K562 (cell line): Measurements from ENCODE around the gene NOCT.

Source experiments
- ELK1 ChIP-seq: sonication (generic); formaldehyde crosslinking; IDR thresholded peaks from 2 replicates; pipeline ENCODE4 v1.8.1; 2022; ENCODE audit warnings: missing genetic modification reagents
- MTA3 ChIP-seq: fragments of 450-650 bp; formaldehyde crosslinking; IDR thresholded peaks from 2 replicates; pipeline ENCODE4 v1.6.1; 2017; ENCODE audit warnings: mild to moderate bottlenecking, borderline replicate concordance
- POLR2A ChIP-seq: fragments of 450-650 bp; conservative IDR thresholded peaks from 2 replicates; pipeline ENCODE4 v1.6.1; 2016
- ZFP36 ChIP-seq: fragments of 150-350 bp; IDR thresholded peaks from 2 replicates; pipeline ENCODE4 v1.6.1; 2018; ENCODE audit warnings: low read length, low read depth; ENCODE audit not compliant: partially characterized antibody
- TF ChIP-seq, protein P1 (sequence below): fragments of 250-450 bp; sonication (Bioruptor Pico); IDR thresholded peaks from 2 replicates; pipeline ENCODE4 v1.4.0; 2020
- TF ChIP-seq, protein P2 (sequence below): sonication (generic); formaldehyde crosslinking; IDR thresholded peaks from 2 replicates; pipeline ENCODE4 v1.8.1; 2023; ENCODE audit warnings: mild to moderate bottlenecking, missing genetic modification reagents, moderate library complexity
- TF ChIP-seq, protein P3 (sequence below): fragments of 450-650 bp; IDR thresholded peaks from 2 replicates; pipeline ENCODE4 v1.6.1; 2018; ENCODE audit not compliant: partially characterized antibody

DNA sequence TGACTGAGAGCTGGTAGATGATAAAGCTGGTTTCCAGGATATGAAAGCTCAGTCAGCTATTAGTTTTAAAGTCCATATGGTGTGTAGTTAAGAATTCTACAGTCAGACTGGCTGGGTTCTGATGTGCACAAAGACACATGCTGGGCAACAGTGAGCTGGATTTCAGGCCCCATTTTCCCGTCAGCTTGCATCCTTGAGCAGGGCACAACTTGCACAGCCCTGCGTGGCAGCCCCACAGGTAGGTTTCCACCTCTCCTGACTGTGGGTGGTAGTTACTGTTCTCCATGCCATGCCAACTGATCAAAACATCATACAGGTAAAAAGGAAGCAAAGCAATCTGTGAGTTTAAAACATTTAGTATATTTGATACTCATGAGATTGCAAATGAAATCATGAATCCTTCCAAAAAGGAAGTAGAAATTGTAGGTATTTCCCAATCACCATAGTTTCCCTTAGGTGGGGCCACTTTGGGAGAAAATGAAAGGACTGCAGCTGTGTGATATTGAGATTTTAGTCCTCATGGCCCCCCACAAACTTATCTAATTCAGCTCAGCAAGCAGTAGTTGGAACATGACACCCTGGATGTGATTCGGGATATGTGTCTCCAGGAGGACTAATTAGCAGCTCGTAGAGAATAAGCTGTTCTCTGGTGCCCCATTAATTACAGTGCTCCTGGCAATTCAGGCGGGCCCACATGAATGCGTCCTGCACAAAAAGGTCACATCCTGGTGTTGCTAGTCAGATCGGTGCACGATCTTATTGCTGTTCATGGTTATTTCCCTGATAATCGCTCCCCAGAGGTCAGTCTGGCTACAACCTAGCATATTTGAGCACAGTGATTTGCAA is 42.4 kb upstream of the NOCT start:
- TF ChIP-seq, protein P1, sequence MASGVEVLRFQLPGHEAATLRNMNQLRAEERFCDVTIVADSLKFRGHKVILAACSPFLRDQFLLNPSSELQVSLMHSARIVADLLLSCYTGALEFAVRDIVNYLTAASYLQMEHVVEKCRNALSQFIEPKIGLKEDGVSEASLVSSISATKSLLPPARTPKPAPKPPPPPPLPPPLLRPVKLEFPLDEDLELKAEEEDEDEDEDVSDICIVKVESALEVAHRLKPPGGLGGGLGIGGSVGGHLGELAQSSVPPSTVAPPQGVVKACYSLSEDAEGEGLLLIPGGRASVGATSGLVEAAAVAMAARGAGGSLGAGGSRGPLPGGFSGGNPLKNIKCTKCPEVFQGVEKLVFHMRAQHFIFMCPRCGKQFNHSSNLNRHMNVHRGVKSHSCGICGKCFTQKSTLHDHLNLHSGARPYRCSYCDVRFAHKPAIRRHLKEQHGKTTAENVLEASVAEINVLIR (CRISPR knock-in tag) = no peak
- TF ChIP-seq ELK1 (CRISPR knock-in tag) (no peak), POLR2A (no peak), MTA3 (no peak), ZFP36 (no peak)
- TF ChIP-seq, protein P2, sequence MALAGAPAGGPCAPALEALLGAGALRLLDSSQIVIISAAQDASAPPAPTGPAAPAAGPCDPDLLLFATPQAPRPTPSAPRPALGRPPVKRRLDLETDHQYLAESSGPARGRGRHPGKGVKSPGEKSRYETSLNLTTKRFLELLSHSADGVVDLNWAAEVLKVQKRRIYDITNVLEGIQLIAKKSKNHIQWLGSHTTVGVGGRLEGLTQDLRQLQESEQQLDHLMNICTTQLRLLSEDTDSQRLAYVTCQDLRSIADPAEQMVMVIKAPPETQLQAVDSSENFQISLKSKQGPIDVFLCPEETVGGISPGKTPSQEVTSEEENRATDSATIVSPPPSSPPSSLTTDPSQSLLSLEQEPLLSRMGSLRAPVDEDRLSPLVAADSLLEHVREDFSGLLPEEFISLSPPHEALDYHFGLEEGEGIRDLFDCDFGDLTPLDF (CRISPR knock-in tag) = no peak
- TF ChIP-seq, protein P3, sequence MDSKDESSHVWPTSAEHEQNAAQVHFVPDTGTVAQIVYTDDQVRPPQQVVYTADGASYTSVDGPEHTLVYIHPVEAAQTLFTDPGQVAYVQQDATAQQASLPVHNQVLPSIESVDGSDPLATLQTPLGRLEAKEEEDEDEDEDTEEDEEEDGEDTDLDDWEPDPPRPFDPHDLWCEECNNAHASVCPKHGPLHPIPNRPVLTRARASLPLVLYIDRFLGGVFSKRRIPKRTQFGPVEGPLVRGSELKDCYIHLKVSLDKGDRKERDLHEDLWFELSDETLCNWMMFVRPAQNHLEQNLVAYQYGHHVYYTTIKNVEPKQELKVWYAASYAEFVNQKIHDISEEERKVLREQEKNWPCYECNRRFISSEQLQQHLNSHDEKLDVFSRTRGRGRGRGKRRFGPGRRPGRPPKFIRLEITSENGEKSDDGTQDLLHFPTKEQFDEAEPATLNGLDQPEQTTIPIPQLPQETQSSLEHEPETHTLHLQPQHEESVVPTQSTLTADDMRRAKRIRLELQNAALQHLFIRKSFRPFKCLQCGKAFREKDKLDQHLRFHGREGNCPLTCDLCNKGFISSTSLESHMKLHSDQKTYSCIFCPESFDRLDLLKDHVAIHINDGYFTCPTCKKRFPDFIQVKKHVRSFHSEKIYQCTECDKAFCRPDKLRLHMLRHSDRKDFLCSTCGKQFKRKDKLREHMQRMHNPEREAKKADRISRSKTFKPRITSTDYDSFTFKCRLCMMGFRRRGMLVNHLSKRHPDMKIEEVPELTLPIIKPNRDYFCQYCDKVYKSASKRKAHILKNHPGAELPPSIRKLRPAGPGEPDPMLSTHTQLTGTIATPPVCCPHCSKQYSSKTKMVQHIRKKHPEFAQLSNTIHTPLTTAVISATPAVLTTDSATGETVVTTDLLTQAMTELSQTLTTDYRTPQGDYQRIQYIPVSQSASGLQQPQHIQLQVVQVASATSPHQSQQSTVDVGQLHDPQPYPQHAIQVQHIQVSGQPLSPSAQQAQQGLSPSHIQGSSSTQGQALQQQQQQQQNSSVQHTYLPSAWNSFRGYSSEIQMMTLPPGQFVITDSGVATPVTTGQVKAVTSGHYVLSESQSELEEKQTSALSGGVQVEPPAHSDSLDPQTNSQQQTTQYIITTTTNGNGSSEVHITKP = no peak
